MG63 (cell line): ENCODE measurements around the gene BRD3OS. TPM values are rescaled to one million over a fixed set of nuclear protein-coding genes. Genes with fewer than 3 reads are reported as not detected.
"Not testable (repeated sequence)": the region's sequence is repeated elsewhere in the genome, so short reads cannot be mapped to it uniquely, and the experiment has no call there.

Source experiments
- DNase-seq: peaks from one replicate; pipeline ENCODE4 v3.0.0-alpha.2; 2020
- H3K27me3 ChIP-seq: fragments of 250-450 bp; sonication (Bioruptor Pico); 2 replicates; pipeline ENCODE4 v1.5.1; 2020; ENCODE audit warnings: mild to moderate bottlenecking, moderate library complexity
- H3K36me3 ChIP-seq: fragments of 250-450 bp; sonication (Bioruptor Pico); 2 replicates; pipeline ENCODE4 v1.5.1; 2020; ENCODE audit warnings: mild to moderate bottlenecking, moderate library complexity
- H3K4me3 ChIP-seq: fragments of 250-450 bp; sonication (Bioruptor Pico); 2 replicates; pipeline ENCODE4 v1.5.1; 2020; ENCODE audit warnings: mild to moderate bottlenecking, moderate library complexity
- H3K9me3 ChIP-seq: fragments of 250-450 bp; sonication (Bioruptor Pico); 2 replicates; pipeline ENCODE4 v1.5.1; 2020; ENCODE audit warnings: mild to moderate bottlenecking, moderate library complexity
- total RNA-seq: library from RNA; depleted of rRNA; stranded (reverse); fragments of >200 nt; shearing (Covaris generic); gene quantifications from 2 replicates; pipeline ENCODE4 v1.2.3, GENCODE V29; 2014; ENCODE audit warnings: low replicate concordance

BRD3OS gene
- total RNA-seq, 1 experiment from 2014 or later, result 18.6 TPM

- DNase-seq, result no peak
- Histone ChIP-seq H3K36me3 (no peaks in the 10 kb centered on the region), H3K27me3 (no peaks in the 10 kb centered on the region), H3K9me3 (no peaks in the 10 kb centered on the region), H3K4me3 (no peak overlapping the region)
Measured at GRCh38 chr9:133986774-133987445, 38.4 kb upstream of the BRD3OS start.

GRCh38 chr9:133987446-133987788 lies 37.9 kb upstream of the BRD3OS start:
- Histone ChIP-seq H3K4me3 (no peak overlapping the region), H3K27me3 (no peaks in the 10 kb centered on the region), H3K36me3 (no peaks in the 10 kb centered on the region), H3K9me3 (no peaks in the 10 kb centered on the region)
- DNase-seq, result no peak

- no peak for DNase-seq
- no peaks in the 10 kb centered on the region for H3K9me3 ChIP-seq
- H3K4me3 ChIP-seq, result no peak overlapping the region
- H3K36me3 ChIP-seq, result no peaks in the 10 kb centered on the region
- no peaks in the 10 kb centered on the region for H3K27me3 ChIP-seq
Measured at GRCh38 chr9:133987946-133988665, 37.2 kb upstream of the BRD3OS start.

- not testable (repeated sequence) for H3K27me3 ChIP-seq, H3K4me3 ChIP-seq, H3K36me3 ChIP-seq, DNase-seq, H3K9me3 ChIP-seq
Measured at GRCh38 chr9:133988771-133989170, 36.5 kb upstream of the BRD3OS start.

GRCh38 chr9:133989625-133990365 lies 35.5 kb upstream of the BRD3OS start:
- Histone ChIP-seq H3K9me3 (no peaks in the 10 kb centered on the region), H3K4me3 (peak overlapping the region; percentile 69), H3K36me3 (no peaks in the 10 kb centered on the region), H3K27me3 (no peaks in the 10 kb centered on the region)
- DNase-seq, result no peak

GRCh38 chr9:133990366-133991213 lies 34.7 kb upstream of the BRD3OS start:
- Histone ChIP-seq H3K4me3 (peak overlapping the region; percentile 69), H3K36me3 (no peaks in the 10 kb centered on the region), H3K9me3 (no peaks in the 10 kb centered on the region), H3K27me3 (no peaks in the 10 kb centered on the region)
- DNase-seq, result peak; percentile 84

GRCh38 chr9:133991214-133991921 lies 33.9 kb upstream of the BRD3OS start:
- Histone ChIP-seq H3K4me3 (peak overlapping the region; percentile 69), H3K36me3 (no peaks in the 10 kb centered on the region), H3K27me3 (no peaks in the 10 kb centered on the region), H3K9me3 (no peaks in the 10 kb centered on the region)
- peak; percentile 60 for DNase-seq

GRCh38 chr9:133991964-133992779 lies 33.1 kb upstream of the BRD3OS start, which contains the start of gene VAV2:
VAV2 (minus strand) TSS chr9:133992324; CDS start chr9:133992278, 46 bp downstream.
- no peaks in the 10 kb centered on the region for H3K36me3 ChIP-seq
- H3K4me3 ChIP-seq, result peak within 1 kb of the TSS; percentile 83
- no peaks in the 10 kb centered on the region for H3K9me3 ChIP-seq
- DNase-seq, result peak; percentile 86
- no peaks in the 10 kb centered on the region for H3K27me3 ChIP-seq

- Histone ChIP-seq H3K9me3 (no peaks in the 10 kb centered on the region), H3K36me3 (no peaks in the 10 kb centered on the region), H3K27me3 (no peaks in the 10 kb centered on the region), H3K4me3 (peak overlapping the region; percentile 83)
- peak; percentile 93 for DNase-seq
Measured at GRCh38 chr9:133992780-133993634, 32.3 kb upstream of the BRD3OS start.

GRCh38 chr9:133993635-133994253 lies 31.5 kb upstream of the BRD3OS start:
- Histone ChIP-seq H3K27me3 (no peaks in the 10 kb centered on the region), H3K4me3 (peak overlapping the region; percentile 83), H3K9me3 (no peaks in the 10 kb centered on the region), H3K36me3 (no peaks in the 10 kb centered on the region)
- no peak for DNase-seq

- DNase-seq, result peak; percentile 62
- Histone ChIP-seq H3K9me3 (no peaks in the 10 kb centered on the region), H3K27me3 (no peaks in the 10 kb centered on the region), H3K4me3 (no peak overlapping the region), H3K36me3 (no peaks in the 10 kb centered on the region)
Measured at GRCh38 chr9:133994353-133995011, 30.8 kb upstream of the BRD3OS start.

GRCh38 chr9:133995012-133995896 lies 30.0 kb upstream of the BRD3OS start:
- DNase-seq, result no peak
- no peaks in the 10 kb centered on the region for H3K27me3 ChIP-seq
- no peaks in the 10 kb centered on the region for H3K9me3 ChIP-seq

More at GRCh38 chr9:133995012-133995896, 30.0 kb upstream of the BRD3OS start:
- Histone ChIP-seq H3K4me3 (no peak overlapping the region), H3K36me3 (no peaks in the 10 kb centered on the region)
